SW480 (cell line): ENCODE measurements around the gene ORC3.
"Not testable (repeated sequence)": the region's sequence is repeated elsewhere in the genome, so short reads cannot be mapped to it uniquely, and the experiment has no call there.

Experiments
- DNase-seq: peaks from one replicate; pipeline ENCODE4 v3.0.0-alpha.2; 2016; ENCODE audit warnings: low spot score

ORC3 gene

DNA sequence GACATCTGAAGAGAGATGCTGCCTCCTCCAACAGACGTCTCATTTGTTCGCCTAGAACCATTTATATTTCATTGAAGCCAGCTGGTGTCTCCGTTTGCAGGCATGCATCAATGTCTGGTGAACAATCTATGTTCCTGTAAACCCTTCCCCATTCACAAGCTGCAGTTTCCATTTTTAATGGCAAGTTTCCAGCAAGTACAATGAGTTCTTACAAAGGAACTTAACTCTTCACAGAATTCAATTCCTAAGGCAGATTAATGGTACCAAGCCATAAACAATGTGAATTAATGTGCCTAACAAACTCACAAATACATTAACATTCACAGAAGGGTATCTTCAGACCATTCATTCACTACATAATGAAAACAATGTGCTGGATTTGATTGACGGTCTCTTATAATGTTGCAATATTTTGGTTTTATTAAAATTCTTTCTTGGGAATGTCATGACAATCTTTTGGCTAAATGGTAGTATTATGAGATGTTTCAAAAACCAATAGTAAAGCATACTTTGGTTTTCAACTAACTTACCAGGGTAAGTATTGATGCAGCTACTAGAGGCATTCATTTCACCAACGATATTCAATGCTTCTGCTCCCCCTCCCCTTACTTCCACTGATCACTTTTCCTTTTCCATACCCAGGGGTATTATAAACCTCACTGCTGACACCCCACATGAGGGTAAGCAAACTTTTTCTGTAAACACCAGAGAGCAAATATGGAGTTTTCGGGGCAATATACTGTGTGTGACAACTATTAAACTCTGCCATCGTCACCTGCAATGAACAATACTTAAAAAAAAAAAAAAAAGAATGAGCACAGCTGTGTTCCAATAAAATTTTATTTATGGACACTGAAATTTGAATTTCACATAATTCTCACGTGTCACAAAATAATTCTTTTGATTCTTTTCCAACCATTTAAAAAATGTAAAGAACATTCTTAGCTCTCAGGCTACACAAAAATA is 107.9 kb downstream of the ORC3 start:
- no peak for DNase-seq

DNA sequence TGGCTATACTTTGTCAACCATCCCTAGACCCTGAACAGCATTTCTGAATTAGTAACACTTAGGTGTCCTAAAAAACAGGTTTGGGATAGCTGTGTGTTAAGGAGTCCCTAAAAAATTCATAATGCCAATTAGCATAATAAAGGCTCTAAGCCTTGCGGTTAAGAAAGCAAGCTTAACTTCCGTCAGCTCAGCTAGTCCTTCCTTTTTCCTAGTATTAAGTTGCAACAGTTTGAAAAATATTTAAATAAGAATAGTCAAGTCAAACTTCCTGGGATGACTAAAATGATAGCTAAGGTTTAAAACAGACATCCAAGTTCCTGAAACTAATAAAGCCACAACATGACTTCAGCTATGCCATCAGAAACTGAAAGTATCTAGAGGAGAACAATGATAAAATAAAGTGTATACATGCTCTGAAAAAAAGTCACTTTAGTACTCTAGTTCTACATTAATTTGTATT is 108.6 kb downstream of the ORC3 start:
- no peak for DNase-seq

DNA sequence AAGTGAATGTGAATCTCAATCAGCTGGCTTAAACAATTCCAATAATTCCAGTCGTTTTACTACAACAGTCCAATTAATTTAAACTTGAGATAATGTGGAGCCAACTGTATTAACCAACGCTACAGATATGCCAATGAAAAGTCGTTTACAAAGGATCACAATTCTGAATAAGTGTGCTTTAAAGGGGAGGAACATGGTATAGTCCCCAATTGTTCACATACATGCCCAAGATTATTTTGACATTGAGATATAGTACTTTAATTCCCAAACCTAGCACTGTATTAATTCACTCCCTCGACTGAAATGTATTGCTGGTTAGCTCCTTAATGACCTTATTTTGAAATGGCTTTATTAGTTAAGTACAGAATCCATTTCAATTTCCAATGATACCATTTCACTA is 109.6 kb downstream of the ORC3 start:
- no peak for DNase-seq

DNA sequence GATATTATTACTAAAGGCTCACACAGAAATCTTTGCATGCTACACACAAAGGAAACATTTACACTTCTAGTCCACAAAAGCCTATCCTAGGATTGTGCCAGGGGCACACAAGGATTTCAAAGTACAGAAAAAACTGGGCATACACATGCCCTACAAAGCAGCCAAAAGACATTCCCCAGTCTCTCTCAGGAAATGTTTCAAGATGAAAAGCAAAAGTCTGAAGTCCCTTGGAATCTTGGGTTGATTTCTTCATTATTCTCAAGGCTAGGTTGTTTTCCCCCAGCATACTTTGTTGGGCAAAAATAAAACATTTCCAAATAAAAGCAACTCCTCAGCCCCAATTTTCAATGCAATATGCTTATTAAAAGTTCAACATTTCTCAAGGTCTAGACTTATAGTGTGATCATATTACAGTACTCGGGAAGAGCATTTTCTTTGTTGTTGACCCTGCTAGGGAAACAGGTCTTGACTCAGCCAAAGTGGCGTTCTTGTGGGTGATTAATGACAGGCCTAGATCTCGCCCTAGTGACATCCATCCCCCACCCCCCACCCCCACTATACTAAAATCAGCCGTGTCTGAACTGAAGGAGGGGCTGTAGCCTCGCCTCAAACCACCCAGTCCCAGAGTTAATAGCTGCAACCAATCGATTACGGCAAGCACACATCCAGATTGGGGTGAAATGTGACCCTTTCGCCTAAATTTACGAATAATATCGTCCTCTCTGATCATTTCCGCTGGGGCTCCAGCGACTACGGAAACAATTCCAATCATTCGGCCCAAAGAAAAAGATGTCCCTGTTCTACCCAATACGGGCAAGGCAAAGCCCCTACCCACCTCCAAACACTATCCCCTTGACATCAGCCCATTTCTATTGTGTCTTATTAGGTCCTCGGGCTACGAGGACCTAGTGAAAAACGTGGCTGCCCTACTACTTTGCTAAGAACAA is 110.7 kb downstream of the ORC3 start:
- DNase-seq = peak; percentile 90

DNA sequence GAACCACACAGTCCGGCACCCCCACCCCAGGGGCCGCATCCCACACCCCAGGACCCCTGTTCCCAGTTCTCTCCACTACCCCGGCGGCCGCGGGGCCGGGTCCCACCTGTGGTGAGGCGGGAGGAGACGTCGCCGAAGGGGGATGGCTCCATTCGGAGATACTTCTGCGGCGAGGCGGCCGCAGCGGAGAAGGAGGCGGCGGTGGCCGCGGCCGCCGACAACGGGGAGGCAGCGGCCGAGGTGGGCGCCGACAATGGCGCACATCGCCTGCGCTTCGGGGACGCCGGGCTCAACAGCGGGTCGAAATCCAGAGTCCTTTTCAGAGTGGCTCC is 111.4 kb downstream of the ORC3 start:
- DNase-seq = peak; percentile 13

DNA sequence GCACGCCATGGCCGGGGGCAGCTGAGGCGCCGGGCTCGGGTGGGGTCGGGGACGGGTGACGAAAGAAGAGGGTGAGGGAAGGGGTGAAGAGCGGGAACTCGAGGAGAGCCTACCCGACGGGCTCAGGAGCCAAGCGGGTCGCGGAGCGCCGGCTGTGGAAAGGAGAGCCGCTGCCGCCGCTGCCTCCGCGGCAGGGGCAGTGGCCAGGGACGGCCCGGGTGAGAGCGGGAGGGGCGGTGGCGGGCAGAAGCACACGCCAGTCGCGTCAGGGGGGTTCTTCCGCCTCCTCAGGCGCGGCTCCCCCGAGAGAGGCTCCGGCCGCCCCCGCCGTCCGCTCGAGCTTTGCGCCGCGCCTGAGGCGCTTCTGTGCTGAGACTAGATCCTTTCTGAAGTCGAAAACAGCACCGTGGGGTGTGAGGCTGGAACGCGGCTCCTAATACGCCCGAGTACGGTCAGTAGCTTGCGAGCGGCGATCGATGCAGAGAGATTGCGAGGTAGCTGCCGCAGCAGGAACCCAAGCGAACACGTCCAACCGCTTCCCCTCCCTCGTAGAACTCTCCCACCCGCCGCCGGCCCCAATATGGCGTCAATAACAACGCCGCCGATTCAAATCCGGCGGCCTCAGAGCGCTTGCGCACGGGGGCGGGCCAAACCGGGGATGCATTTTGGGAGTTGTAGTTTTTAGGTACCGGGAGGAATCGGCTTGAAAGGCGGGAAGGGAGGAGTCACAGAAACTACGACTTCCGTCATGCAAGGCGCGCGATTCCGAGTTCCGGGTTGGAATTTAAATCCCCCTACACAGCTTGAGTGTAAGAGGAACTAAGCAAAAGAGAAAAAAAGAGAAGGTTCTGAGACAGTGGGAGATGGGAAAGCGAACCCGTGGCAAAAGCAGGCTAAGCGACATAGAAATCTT is 112.0 kb downstream of the ORC3 start, which contains the start of gene AKIRIN2:
Gene AKIRIN2 (minus strand): TSS at position 558 of the 913 bp plus-strand sequence. CDS start 549 bp downstream, at position 9.
- DNase-seq = peak; percentile 98

DNA sequence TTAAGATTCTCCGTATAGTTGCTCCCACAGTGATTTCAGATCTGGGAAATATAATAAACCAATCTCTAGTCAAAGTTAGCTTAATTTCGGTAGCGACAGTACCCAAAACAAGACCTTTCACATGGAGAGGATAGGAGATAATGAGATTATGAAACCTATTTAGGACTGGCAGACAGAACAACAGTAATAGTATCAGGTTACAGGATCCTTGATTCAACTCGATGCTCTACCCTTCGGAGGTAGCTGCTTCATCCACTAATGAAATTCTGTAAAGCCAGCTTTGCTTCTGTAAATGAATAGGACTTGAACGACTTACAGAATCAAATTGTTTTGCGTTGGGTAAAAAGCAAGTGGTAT is 112.6 kb downstream of the ORC3 start:
- DNase-seq = peak; percentile 86

DNA sequence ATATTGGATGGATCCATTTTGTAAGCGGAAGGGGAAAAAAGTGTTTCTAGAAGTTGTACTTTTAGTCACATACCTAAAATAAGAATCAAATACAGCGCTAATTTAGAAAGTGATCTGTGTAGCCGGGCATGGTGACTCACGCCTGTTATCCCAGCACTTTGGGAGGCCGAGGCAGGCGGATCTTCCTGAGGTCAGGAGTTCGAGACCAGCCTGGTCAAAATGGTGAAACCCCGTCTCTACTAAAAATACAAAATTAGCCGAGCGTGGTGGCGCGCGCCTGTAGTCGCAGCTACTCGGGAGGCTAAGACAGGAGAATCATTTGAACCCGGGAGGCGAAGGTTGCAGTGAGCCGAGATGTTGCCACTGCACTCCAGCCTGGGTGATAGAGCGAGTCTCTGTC is 113.1 kb downstream of the ORC3 start:
- not testable (repeated sequence) for DNase-seq

DNA sequence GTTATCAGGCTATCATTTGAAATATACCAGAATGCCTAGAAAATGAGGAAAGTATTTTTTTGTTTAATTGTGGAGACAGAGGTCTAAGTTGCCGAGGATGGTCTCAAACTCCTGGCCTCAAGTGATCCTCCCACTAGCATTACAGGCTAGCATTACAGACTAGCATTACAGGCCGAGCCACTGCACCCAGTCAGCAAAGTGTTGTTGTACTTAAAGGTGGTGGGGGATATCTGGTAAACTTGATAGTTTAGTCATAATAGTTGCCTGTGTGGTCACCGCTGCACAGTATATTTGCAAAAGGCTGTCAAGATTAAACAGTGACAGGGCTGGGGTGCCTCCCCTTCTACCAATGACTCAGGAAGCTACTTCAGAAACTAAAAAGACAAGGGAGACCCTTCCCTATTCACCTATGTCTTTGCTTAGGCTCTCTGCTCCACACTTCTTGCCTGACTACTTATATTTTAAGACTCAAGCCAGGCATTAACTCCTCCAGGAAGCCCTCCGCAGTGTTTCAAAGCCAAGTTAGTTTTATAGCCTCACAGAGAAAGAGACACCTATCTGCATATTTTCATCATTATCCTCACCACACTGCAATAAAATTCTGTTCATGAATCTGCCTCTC is 115.2 kb downstream of the ORC3 start:
- DNase-seq = no peak

DNA sequence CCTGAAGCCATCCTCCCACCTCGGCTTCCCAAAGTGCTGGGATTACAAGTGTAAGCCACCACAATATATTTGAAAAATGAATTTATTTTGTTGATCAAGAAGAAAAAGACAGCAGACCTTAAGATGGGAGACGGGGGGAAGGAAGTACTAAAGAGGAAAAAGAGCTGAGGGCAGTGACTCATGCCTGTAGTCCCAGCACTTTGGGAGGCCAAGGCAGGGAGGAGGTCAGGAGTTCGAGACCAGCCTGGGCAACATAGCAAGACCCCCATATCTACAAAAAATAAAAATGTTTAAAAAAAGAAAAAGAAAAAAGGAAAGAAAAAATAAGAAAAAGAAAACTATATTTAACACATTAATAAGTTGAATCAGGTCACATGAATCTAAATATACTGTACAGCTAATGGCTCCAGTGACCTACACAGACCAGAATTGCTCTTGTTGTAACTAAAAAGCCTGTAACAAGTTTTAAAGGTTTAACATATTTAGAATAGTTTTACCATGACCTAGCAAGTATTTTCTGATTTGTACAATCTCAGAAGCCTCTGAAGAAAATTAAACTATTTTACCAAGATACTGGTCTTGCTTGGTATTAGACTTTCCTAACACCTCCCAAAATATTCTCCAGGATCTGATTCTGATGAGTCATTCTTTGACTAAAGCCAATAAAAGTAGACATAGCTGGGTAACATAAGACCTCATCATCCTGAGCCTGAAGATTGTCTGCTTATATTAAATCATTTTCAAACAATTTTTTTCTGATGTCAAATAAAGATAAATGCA is 116.4 kb downstream of the ORC3 start:
- no peak for DNase-seq

DNA sequence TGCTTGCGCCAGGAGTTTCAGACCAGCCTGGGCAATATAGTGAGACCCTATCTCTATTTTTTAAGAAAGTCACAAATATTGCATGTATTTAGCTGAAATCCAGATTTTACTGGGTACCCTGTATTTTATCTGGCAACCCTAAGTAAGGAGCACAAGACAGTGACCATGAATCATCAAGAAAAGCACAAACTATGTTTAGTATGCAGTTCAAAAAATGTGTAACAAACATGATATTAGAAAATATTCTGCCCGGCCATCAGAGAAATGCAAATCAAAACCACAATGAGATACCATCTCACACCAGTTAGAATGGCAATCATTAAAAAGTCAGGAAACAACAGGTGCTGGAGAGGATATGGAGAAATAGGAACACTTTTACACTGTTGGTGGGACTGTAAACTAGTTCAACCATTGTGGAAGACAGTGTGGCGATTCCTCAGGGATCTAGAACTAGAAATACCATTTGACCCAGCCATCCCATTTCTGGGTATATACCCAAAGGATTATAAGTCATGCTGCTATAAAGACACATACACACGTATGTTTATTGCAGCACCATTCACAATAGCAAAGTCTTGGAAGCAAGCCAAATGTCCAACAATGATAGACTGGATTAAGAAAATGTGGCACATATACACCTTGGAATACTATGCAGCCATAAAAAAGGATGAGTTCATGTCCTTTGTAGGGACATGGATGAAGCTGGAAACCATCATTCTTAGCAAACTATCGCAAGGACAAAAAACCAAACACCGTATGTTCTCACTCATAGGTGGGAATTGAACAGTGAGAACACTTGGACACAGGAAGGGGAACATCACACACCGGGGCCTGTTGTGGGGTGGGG is 118.9 kb downstream of the ORC3 start:
- not testable (repeated sequence) for DNase-seq

DNA sequence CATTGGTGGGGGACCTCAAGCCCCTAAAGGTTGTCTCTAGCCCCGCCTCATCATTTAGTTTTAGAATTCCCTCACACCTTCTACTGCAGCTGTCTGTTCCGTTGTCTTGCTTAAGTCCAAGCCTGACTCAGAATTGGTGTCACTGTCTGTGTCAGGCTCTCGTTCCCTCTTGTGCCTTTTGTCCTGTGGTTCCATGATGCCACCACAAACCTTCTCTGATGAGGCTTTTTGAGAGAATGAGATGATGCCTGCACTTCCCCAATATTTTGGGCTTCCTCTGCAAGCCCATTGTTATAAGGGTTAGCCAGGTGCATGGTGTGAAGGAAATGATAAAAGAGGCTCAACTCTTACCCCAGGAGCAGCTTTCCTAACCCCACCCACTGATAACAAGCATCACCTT is 120.2 kb downstream of the ORC3 start:
- DNase-seq = no peak

DNA sequence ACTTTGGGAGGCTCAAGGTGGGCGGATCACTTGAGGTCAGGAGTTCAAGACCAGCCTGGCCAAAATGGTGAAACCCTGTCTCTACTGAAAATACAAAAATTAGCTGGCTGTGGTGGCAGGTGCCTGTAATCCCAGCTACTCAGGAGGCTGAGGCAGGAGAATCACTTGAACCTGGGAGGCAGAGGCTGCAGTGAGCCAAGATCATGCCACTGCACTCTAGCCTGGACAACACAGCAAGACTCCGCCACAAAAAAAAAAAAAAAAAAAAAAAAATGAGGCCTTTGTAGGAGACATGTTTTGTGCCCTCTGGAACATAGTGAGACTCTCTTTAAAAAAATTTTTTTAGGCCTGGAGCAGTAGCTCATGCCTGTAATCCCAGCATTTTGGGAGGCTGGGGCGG is 122.8 kb downstream of the ORC3 start:
- DNase-seq = not testable (repeated sequence)

DNA sequence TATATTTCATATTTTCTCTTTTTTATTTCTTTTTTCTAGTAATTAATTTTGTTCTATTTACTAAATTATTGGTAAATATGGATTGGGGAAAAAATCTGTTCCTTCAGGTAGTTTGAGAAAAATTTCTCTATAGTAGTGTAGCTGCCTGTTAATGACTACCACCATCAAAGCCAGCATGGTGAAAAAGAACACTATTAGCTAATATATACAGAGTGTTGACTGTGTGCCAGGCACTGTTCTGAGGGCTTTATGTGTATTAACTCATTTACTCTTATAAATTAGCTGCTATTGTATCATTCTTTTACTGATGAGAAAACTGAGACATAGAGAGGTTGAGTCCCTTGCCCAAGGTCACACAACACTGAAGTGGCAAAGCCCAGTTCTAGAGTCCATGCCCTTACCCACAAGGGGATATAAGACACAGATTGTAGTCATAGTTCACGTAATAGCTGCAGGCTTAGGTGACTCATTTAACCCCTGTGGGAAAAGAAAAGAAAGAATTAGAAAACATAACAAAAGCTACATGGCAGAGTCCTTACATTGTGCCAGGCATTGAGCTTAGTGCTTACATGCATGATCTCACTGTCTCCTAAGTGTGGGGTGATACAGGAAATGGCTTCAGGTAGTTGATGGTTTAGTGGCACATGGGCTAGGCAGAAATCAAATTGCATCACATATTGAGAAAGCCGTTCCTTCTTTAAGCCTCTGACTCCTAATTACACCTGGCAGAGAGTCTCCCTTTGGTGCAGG is 124.3 kb downstream of the ORC3 start:
- DNase-seq = no peak
